HG03439 (cell line): Measurements from ENCODE around the gene OR6K2.
"Not testable (repeated sequence)": the region's sequence is repeated elsewhere in the genome, so short reads cannot be mapped to it uniquely, and the experiment has no call there.

ENCODE experiments used
- ATAC-seq: cut with Tn5 transposase; IDR thresholded peaks from one replicate; pipeline ENCODE4 v1.9.1; 2021; ENCODE audit warnings: mild to moderate bottlenecking, moderate library complexity; ENCODE audit not compliant: unreplicated experiment

Gene OR6K2

GRCh38 chr1:158700552-158700951 is at the start of gene OR6K2:
TSS of gene OR6K2 (minus strand) at chr1:158700652. CDS start at chr1:158700652, 0 bp downstream.
- no peak for ATAC-seq

- ATAC-seq, result no peak
Measured at GRCh38 chr1:158735848-158736247, 35.4 kb upstream of the OR6K2 start.

- no peak for ATAC-seq
Measured at GRCh38 chr1:158732524-158732923, 32.1 kb upstream of the OR6K2 start.

GRCh38 chr1:158731707-158732106 is 31.3 kb upstream of the OR6K2 start:
- no peak for ATAC-seq

GRCh38 chr1:158730453-158730852 is 30.0 kb upstream of the OR6K2 start:
- ATAC-seq, result no peak

GRCh38 chr1:158728510-158729225 is 28.2 kb upstream of the OR6K2 start:
- ATAC-seq, result no peak

- ATAC-seq, result no peak
Measured at GRCh38 chr1:158724442-158724841, 24.0 kb upstream of the OR6K2 start.

- ATAC-seq, result no peak
Measured at GRCh38 chr1:158720620-158721019, 20.2 kb upstream of the OR6K2 start, which contains the start of gene OR6K3. TSS of gene OR6K3 (minus strand) at chr1:158720720. CDS start at chr1:158718115, 2,605 bp downstream.

GRCh38 chr1:158719664-158720063 is 19.2 kb upstream of the OR6K2 start:
- no peak for ATAC-seq

GRCh38 chr1:158717344-158717743 is 16.9 kb upstream of the OR6K2 start:
- no peak for ATAC-seq

- ATAC-seq, result no peak
Measured at GRCh38 chr1:158716335-158716734, 15.9 kb upstream of the OR6K2 start.

- no peak for ATAC-seq
Measured at GRCh38 chr1:158714754-158715153, 14.3 kb upstream of the OR6K2 start.

- ATAC-seq, result no peak
Measured at GRCh38 chr1:158711098-158711497, 10.6 kb upstream of the OR6K2 start.

GRCh38 chr1:158706096-158706495 is 5.6 kb upstream of the OR6K2 start:
- no peak for ATAC-seq

- no peak for ATAC-seq
Measured at GRCh38 chr1:158694596-158694995, 5.9 kb downstream of the OR6K2 start.

GRCh38 chr1:158692356-158692755 is 8.1 kb downstream of the OR6K2 start:
- no peak for ATAC-seq

GRCh38 chr1:158691907-158692306 is 8.5 kb downstream of the OR6K2 start:
- no peak for ATAC-seq

GRCh38 chr1:158691149-158691548 is 9.3 kb downstream of the OR6K2 start:
- not testable (repeated sequence) for ATAC-seq

GRCh38 chr1:158689875-158690274 is 10.6 kb downstream of the OR6K2 start:
- ATAC-seq, result no peak

GRCh38 chr1:158689110-158689509 is 11.3 kb downstream of the OR6K2 start:
- no peak for ATAC-seq

GRCh38 chr1:158688343-158688742 is 12.1 kb downstream of the OR6K2 start:
- not testable (repeated sequence) for ATAC-seq

GRCh38 chr1:158687037-158687436 is 13.4 kb downstream of the OR6K2 start:
- no peak for ATAC-seq
